ENCODE results near the gene PSMB3. TPM values are rescaled to one million over a fixed set of nuclear protein-coding genes. Genes with fewer than 3 reads are reported as not detected.
A peak's percentile ranks its signal among the peaks of the same experiment; 100 is the strongest.

PSMB3 gene
- total and polyA plus RNA-seq, 9 of the 15 experiments (the other 6 are each of a cell fraction or from before 2014, with no cell fraction given): 460 to 2,775 (median 574) TPM

DNA sequence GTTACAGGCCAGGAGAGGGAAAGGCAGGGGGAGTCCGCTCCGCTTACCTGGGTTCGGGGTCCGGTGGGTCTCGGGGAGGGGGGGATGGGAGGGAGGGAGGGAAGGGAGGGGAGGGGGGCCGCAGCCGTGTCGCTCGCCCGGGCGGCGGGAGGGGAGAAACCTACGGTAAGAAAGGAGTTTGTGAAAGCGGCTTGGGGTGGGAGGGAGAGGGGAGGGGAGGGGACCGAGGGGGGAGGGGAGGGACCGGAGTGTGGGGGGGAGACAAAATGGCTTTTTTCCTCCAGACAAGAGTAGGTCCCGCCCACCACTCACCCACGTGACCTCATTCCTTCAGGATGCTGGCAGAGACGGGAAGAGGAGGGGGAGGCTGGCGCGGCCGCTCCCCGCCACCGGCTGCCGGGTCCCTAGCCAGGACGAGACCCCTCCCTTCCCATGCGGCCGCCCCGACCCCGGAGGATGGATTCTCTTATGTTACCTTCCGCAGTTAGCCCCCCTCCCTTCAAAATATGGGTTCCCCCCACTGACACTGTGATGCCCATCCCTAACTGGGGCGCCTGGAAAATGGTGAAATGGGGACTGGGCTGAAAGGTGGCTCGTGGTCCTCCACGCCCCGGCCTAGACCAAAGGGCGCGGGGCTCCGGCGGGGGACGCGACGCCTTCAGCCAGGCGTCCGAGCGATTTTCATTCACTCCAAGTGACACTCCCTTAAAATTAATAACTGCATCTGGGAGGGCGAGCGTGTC lies 4.2 kb upstream of the PSMB3 start, which contains the start of gene PCGF2 (continued):
- TF ChIP-seq, protein P1, sequence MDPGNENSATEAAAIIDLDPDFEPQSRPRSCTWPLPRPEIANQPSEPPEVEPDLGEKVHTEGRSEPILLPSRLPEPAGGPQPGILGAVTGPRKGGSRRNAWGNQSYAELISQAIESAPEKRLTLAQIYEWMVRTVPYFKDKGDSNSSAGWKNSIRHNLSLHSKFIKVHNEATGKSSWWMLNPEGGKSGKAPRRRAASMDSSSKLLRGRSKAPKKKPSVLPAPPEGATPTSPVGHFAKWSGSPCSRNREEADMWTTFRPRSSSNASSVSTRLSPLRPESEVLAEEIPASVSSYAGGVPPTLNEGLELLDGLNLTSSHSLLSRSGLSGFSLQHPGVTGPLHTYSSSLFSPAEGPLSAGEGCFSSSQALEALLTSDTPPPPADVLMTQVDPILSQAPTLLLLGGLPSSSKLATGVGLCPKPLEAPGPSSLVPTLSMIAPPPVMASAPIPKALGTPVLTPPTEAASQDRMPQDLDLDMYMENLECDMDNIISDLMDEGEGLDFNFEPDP (CRISPR knock-in tag; IDR thresholded peaks at IDR 0.05): no peak
- no peak for TF ChIP-seq COPS2 (conservative IDR thresholded peaks at IDR 0.05)
- TF ChIP-seq ZFP30 (CRISPR knock-in tag; IDR thresholded peaks at IDR 0.05; ENCODE audit: borderline replicate concordance): no peak
- no peak for TF ChIP-seq SLC30A9 (CRISPR knock-in tag; IDR thresholded peaks at IDR 0.05)
- TF ChIP-seq HMG20B (CRISPR knock-in tag; IDR thresholded peaks at IDR 0.05): no peak
- no peak for TF ChIP-seq MBD2 (IDR thresholded peaks at IDR 0.05; ENCODE audit: borderline replicate concordance, low read depth)
- TF ChIP-seq, protein P2, sequence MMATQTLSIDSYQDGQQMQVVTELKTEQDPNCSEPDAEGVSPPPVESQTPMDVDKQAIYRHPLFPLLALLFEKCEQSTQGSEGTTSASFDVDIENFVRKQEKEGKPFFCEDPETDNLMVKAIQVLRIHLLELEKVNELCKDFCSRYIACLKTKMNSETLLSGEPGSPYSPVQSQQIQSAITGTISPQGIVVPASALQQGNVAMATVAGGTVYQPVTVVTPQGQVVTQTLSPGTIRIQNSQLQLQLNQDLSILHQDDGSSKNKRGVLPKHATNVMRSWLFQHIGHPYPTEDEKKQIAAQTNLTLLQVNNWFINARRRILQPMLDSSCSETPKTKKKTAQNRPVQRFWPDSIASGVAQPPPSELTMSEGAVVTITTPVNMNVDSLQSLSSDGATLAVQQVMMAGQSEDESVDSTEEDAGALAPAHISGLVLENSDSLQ (IDR thresholded peaks at IDR 0.05): no peak
- TF ChIP-seq STAT5B (CRISPR knock-in tag; IDR thresholded peaks at IDR 0.05): no peak
- no peak for TF ChIP-seq NFRKB (IDR thresholded peaks at IDR 0.05; ENCODE audit: low read depth)
- TF ChIP-seq HINFP (tag; conservative IDR thresholded peaks at IDR 0.05; ENCODE audit: low read depth): no peak
- TF ChIP-seq CREM (IDR thresholded peaks at IDR 0.05; ENCODE audit: low read depth): no peak
- no peak for TF ChIP-seq CHD4 (IDR thresholded peaks at IDR 0.05; ENCODE audit: insufficient read depth, insufficient replicate concordance, low read depth, low read length, poor library complexity, severe bottlenecking)
- no peak for TF ChIP-seq CHCHD3 (CRISPR knock-in tag; IDR thresholded peaks at IDR 0.05)
- TF ChIP-seq ARID1B (IDR thresholded peaks at IDR 0.05): no peak
- TF ChIP-seq, protein P3, sequence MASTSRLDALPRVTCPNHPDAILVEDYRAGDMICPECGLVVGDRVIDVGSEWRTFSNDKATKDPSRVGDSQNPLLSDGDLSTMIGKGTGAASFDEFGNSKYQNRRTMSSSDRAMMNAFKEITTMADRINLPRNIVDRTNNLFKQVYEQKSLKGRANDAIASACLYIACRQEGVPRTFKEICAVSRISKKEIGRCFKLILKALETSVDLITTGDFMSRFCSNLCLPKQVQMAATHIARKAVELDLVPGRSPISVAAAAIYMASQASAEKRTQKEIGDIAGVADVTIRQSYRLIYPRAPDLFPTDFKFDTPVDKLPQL (IDR thresholded peaks at IDR 0.05; ENCODE audit: extremely low read depth, insufficient read length): no peak
- TF ChIP-seq DPF2 (IDR thresholded peaks at IDR 0.05): no peak
- no peak for TF ChIP-seq ZNF408 (CRISPR knock-in tag; IDR thresholded peaks at IDR 0.05; ENCODE audit: low read depth)
- no peak for TF ChIP-seq ZNF217 (CRISPR knock-in tag; IDR thresholded peaks at IDR 0.05)
- no peak for TF ChIP-seq ZBED1 (IDR thresholded peaks at IDR 0.05)
- TF ChIP-seq DMBX1 (CRISPR knock-in tag; IDR thresholded peaks at IDR 0.05; ENCODE audit: borderline replicate concordance): no peak
- no peak for TF ChIP-seq HDAC2 (IDR thresholded peaks at IDR 0.05)
- no peak for TF ChIP-seq C11orf30 (IDR thresholded peaks at IDR 0.05; ENCODE audit: low read depth)
- TF ChIP-seq, protein P4, sequence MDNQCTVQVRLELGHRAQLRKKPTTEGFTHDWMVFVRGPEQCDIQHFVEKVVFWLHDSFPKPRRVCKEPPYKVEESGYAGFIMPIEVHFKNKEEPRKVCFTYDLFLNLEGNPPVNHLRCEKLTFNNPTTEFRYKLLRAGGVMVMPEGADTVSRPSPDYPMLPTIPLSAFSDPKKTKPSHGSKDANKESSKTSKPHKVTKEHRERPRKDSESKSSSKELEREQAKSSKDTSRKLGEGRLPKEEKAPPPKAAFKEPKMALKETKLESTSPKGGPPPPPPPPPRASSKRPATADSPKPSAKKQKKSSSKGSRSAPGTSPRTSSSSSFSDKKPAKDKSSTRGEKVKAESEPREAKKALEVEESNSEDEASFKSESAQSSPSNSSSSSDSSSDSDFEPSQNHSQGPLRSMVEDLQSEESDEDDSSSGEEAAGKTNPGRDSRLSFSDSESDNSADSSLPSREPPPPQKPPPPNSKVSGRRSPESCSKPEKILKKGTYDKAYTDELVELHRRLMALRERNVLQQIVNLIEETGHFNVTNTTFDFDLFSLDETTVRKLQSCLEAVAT (IDR thresholded peaks at IDR 0.05): no peak
- TF ChIP-seq RBM15 (IDR thresholded peaks at IDR 0.05; ENCODE audit: insufficient read depth, low read length): no peak
- peak; percentile 27 for TF ChIP-seq TBP (optimal IDR thresholded peaks at IDR 0.05; ENCODE audit: low read depth, low read length)

Data from K562 (cell line).